ENCODE data around the gene CES2. TPM values are rescaled to one million over a fixed set of nuclear protein-coding genes. Genes with fewer than 3 reads are reported as not detected.

CES2 gene
- total and polyA plus RNA-seq, 2 of the 8 experiments (the other 6 are each of a cell fraction or from before 2014, with no cell fraction given): 8.6 to 14.7 TPM

DNA sequence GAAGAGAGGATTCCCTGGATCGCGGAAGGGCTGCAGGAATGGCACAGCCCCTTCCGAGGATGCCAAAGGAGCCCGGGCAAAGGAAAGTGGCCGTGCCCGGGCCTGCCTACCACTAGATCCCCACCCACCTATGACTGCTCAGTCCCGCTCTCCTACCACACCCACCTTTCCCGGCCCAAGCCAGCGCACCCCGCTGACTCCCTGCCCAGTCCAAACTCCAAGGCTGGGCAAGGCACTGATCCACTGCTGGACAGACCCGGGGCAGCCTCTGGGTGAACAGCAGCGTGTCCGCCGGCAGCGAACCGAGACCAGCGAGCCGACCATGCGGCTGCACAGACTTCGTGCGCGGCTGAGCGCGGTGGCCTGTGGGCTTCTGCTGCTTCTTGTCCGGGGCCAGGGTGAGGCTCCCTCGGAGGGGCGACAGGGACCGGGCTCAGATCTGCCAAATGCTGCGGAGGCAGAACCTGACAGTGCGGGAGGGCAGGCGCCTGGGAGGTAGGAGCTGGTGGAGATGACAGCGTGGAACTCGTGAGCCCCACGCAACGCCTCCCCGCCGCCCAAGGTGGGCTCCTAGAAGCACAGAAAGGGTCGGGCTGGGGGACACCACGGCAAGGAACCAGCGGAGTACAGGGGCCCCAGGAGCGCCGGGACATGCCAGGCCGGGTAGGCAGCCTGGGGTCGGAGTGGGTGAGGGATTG lies at the start of gene CES2 (continued):
- TF ChIP-seq, protein P1, sequence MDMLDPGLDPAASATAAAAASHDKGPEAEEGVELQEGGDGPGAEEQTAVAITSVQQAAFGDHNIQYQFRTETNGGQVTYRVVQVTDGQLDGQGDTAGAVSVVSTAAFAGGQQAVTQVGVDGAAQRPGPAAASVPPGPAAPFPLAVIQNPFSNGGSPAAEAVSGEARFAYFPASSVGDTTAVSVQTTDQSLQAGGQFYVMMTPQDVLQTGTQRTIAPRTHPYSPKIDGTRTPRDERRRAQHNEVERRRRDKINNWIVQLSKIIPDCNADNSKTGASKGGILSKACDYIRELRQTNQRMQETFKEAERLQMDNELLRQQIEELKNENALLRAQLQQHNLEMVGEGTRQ (IDR thresholded peaks at IDR 0.05; ENCODE audit: low read length): no peak

Data from H1 (cell line).